Lung (tissue), 12 donors: Measurements from ENCODE around the gene SLX9. TPM values are rescaled to one million over a fixed set of nuclear protein-coding genes. Genes with fewer than 3 reads are reported as not detected.

Experiments
- ATAC-seq: fragments of 200-7000 bp; cut with Tn5 transposase; one replicate; pipeline ENCODE4 v1.9.1; 2020; ENCODE audit warnings: moderate number of reproducible peaks; ENCODE audit not compliant: insufficient read depth, low FRiP score
- DNase-seq, 3 donors: peaks; one replicate each; pipeline ENCODE4 v3.0.0-alpha.2; 2013 to 2017
- H3K27ac ChIP-seq, 2 donors: one replicate each; pipeline ENCODE4 v1.5.1; 2013; ENCODE audit warnings: mild to moderate bottlenecking in 2 of 2, moderate library complexity in 2 of 2, control low read depth in 1 of 2, inconsistent platforms in 1 of 2, low read depth in 1 of 2, low read length in 1 of 2
- H3K27me3 ChIP-seq, 3 donors: one replicate each; pipeline ENCODE4 v1.5.1; 2013; ENCODE audit warnings: low read length in 2 of 3; ENCODE audit not compliant: control insufficient read depth in 3 of 3, insufficient read depth in 3 of 3
- H3K36me3 ChIP-seq, 4 donors: one replicate each; pipeline ENCODE4 v1.5.1; 2013; ENCODE audit warnings: low read length in 4 of 4, mild to moderate bottlenecking in 1 of 4, moderate library complexity in 1 of 4; ENCODE audit not compliant: control insufficient read depth in 4 of 4, insufficient read depth in 4 of 4
- H3K4me1 ChIP-seq, 5 donors: one replicate each; pipeline ENCODE4 v1.5.1; 2013; ENCODE audit warnings: low read length in 5 of 5, mild to moderate bottlenecking in 2 of 5, moderate library complexity in 1 of 5; ENCODE audit not compliant: control insufficient read depth in 5 of 5, insufficient read depth in 5 of 5
- H3K4me3 ChIP-seq: one replicate; pipeline ENCODE4 v1.5.1; 2013; ENCODE audit warnings: mild to moderate bottlenecking, control low read depth, moderate library complexity
- H3K9ac ChIP-seq, 2 donors: one replicate each; pipeline ENCODE4 v1.5.1; 2013; ENCODE audit warnings: low read length in 2 of 2, control low read depth in 1 of 2; ENCODE audit not compliant: insufficient read depth in 1 of 2
- H3K9me3 ChIP-seq, 4 donors: one replicate each; pipeline ENCODE4 v1.5.1; 2013; ENCODE audit warnings: low read length in 3 of 4, mild to moderate bottlenecking in 1 of 4, moderate library complexity in 1 of 4; ENCODE audit not compliant: control insufficient read depth in 4 of 4, insufficient read depth in 3 of 4
- WGBS, 2 donors: extraction: QIAGEN DNeasy Blood & Tissue Kit; methylation state at CpG; one replicate each; pipeline ENCODE4 v1.1.7; 2013; 5-methylcytosine and 5-hydroxymethylcytosine counted together
- polyA plus RNA-seq, 2 donors: library from polyadenylated mRNA; stranded (reverse); fragments of 200-250 nt; gene quantifications; one replicate each; pipeline ENCODE4 v1.2.1, GENCODE V29; 2013
- total RNA-seq, 2 donors: library from RNA; depleted of rRNA in 1 of 2; stranded (reverse); fragments of >200 nt in 1 of 2; gene quantifications; one replicate each; pipeline ENCODE4 v1.2.1, GENCODE V29; 2014 to 2021
- TF ChIP-seq, protein P1 (sequence below): IDR thresholded peaks from 2 replicates; pipeline ENCODE4 v1.5.1; 2012; ENCODE audit warnings: mild to moderate bottlenecking; ENCODE audit errors: control extremely low read depth, extremely low read depth
- donor health status: control.
- donor health status: control.
- donor health status: Bipolar disorder and iron deficiency.
- donor health status: healthy.
- donor health status: DM: yes; HTN: yes; CAD: no.

The SLX9 gene
- total and polyA plus RNA-seq, 4 donors = 10.3 to 36.9 (median 27.0) TPM

DNA sequence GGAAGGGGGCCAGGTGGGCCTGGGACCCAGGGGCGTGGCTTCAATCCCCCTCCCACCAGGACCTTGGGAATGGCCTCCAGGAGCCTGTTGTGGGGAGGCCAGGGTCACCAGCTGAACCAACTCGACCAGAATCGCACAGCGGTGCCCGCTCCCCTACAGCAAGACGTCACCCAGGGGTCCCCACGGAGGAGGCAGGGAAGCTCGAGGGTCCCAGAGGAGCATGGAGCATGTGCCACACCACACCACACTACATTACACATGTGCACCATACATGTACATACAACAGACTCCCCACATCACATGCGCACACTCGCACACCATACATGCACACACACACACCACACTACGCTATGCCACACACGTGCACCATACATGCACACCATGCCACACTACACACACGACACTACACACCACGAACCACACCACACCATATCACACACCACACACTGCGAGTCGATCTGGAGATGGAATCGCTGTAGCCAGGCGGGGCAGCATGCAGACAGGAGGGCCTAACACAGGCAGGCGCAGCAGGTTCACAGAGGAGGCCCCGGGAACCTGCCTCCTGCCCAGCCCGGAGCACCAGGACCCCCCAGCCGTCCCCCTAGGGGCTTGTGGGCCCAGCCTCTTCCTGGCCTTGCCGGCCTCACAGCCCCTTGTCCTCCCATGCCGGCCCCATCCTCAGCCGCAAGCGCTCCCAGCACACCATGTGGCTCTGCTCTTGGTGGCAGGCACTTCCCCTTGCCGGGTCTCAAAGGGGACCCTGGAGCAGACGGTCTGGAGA, 19.7 kb upstream of the SLX9 start:
- peaks cover 0 to 11% (median 3%) of the 10 kb centered on the region in 5 donors for H3K4me1 ChIP-seq
- no peak for DNase-seq

DNA sequence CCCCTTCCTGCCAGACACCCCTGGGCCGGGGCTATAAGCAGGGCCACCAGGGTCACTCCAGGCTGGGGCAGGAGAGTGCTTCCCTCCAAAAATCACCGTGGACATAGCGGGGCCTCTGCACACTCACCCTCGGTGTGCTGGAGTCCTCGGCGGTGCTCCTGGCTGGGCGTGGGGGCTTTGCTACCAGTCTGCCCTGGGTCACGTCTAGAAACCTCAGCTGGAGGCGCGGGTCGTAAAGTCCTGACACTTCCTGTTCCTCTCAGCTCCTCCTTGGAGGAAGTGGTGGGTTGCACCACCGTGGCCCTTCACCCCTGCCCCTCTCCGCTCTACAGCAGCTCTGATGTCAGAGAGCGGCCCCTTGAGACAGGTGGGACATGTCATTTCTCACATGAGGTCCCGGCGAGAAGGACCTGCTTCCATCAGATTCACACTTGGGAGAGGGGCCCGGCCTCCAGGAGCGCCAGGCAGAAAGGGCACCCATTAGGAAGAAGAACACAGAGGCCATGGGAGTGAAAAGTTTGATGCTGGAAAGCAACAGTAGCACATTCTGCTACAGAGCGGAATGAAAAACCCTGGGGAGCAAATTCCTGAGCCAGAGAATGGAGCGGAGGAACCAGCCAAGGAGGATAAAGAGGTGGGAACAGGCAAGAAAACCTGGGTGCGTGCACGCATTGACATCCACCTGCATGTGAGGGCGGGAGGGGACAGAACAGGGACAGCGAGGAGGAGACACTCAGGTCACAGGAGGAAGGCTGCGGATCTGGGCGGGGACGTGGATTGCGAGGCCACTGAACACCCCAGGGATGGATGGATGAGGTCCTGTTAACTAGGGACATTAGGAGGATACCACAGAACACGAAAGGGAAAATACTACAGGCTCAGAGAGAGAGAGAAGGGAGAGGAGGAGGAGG, 18.9 kb upstream of the SLX9 start, which contains the start of gene ITGB2:
Gene ITGB2, minus strand, starts transcription at position 206 of the 911 bp plus-strand sequence. CDS start 10,117 bp downstream, outside the sequence.
- Histone ChIP-seq H3K9me3 (peaks cover 0 to 3% (median 0%) of the 10 kb centered on the region in 4 donors), H3K27ac (peak within 1 kb of the TSS in 1 of 2 donors; percentile 15), H3K4me1 (peaks cover 0 to 11% (median 3%) of the 10 kb centered on the region in 5 donors), H3K9ac (no peak within 1 kb of the TSS), H3K36me3 (no peaks in the 10 kb centered on the region), H3K4me3 (peak within 1 kb of the TSS; percentile 20), H3K27me3 (peaks cover 0 to 22% (median 17%) of the 10 kb centered on the region in 3 donors)
- DNase-seq (peak in 2 of 3 donors; percentile 33 to 36), ATAC-seq (peak; percentile 78)
- TF ChIP-seq, protein P1, sequence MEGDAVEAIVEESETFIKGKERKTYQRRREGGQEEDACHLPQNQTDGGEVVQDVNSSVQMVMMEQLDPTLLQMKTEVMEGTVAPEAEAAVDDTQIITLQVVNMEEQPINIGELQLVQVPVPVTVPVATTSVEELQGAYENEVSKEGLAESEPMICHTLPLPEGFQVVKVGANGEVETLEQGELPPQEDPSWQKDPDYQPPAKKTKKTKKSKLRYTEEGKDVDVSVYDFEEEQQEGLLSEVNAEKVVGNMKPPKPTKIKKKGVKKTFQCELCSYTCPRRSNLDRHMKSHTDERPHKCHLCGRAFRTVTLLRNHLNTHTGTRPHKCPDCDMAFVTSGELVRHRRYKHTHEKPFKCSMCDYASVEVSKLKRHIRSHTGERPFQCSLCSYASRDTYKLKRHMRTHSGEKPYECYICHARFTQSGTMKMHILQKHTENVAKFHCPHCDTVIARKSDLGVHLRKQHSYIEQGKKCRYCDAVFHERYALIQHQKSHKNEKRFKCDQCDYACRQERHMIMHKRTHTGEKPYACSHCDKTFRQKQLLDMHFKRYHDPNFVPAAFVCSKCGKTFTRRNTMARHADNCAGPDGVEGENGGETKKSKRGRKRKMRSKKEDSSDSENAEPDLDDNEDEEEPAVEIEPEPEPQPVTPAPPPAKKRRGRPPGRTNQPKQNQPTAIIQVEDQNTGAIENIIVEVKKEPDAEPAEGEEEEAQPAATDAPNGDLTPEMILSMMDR = no peak
- 42 to 52% methylated on average over 29 of the region's 29 CpGs for WGBS, 2 donors

More for the DNA sequence above, 19.7 kb upstream of the SLX9 start:
- Histone ChIP-seq H3K9me3 (peaks cover 0 to 3% (median 0%) of the 10 kb centered on the region in 4 donors), H3K36me3 (no peaks in the 10 kb centered on the region), H3K27me3 (peaks cover 0 to 22% (median 16%) of the 10 kb centered on the region in 3 donors), H3K4me3 (peak overlapping the region; percentile 20), H3K9ac (no peak overlapping the region), H3K27ac (peak overlapping the region in 1 of 2 donors; percentile 15)
- ATAC-seq = peak; percentile 13
- WGBS, 2 donors = 43 to 55% methylated on average over 28 of the region's 28 CpGs
- TF ChIP-seq, protein P1 = no peak

DNA sequence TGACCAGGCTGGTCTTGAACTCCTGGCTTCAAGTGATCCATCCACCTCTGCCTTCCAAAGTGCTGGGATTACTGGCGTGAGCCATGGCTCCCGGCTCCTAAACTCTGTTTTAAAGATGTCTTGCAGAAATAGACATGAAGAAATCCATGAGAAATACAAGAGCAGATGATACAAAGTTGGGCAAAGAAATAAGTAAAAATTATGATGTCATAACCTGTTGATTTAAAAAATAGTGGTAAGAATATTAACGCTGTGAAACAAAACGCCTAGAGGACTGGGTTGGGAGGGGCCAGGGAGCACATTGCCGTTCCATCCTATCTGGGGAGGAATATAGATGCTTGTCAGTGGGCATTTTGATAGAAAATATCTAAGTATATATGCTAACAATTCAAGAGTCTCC, 17.9 kb upstream of the SLX9 start:
- Histone ChIP-seq H3K9me3 (peaks cover 0 to 3% (median 0%) of the 10 kb centered on the region in 4 donors), H3K4me3 (no peak overlapping the region), H3K9ac (no peak overlapping the region), H3K4me1 (peaks cover 0 to 11% (median 3%) of the 10 kb centered on the region in 5 donors), H3K27ac (no peak overlapping the region), H3K27me3 (peaks cover 0 to 22% (median 21%) of the 10 kb centered on the region in 3 donors), H3K36me3 (no peaks in the 10 kb centered on the region)
- 70 to 83% methylated on average over 5 of the region's 5 CpGs for WGBS, 2 donors
- ATAC-seq (no peak), DNase-seq (no peak)
- TF ChIP-seq, protein P1 = no peak
